Measurements from ENCODE around the gene UPF3B. TPM values are rescaled to one million over a fixed set of nuclear protein-coding genes. Genes with fewer than 3 reads are reported as not detected.

UPF3B gene
- total RNA-seq, 4 donors from 2014 or later: 4.3 to 5.6 (median 5.1) TPM

DNA sequence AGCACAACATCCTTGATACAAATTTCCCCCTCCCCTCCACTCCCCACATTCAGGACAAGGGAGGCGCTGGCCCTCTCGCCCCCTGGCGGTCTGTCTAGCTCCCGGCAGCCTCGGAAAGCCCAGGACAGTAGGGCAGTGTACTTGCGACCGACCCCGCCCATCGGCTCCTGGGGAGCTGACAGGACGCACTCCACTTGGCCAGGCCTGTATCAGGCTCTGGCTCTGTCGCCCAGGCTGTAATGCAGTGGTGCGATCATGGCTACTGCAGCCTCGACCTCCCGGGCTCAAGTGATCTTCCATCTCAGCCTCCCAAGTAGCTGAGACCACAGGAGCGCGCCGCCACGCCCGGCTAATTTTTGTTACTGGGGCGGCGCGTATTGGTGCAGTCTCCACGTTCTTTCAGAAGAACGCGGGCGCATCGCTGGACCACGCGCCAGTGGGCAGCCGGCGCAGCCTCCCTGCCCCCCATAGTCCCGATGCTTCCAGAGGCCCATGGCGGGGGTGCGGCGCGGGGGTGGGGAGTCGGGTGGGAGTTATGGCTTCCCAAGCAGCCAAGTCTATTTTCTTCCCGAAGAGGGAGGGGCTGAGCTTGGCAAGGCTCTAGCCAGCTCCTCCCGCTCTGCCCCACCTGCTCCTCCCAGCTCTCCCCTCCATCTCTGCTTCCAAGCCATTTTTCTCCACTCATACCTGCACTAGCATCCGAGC lies 35.1 kb upstream of the UPF3B start:
- DNase-seq (ENCODE audit: low spot score in 2 of 2): peak in 1 of 2 donors; percentile 87
- intact Hi-C loops (cut with DNase I; ENCODE audit: low total_unique reads): no loop called here
- 7 to 43% methylated on average over 2 to 25 of the region's 40 CpGs for WGBS, 2 donors
- no peak overlapping the region for H3K4me3 ChIP-seq (ENCODE audit: low read depth, poor library complexity, severe bottlenecking)
- TF ChIP-seq POLR2A (IDR thresholded peaks at IDR 0.05): no peak
- TF ChIP-seq, protein P1, sequence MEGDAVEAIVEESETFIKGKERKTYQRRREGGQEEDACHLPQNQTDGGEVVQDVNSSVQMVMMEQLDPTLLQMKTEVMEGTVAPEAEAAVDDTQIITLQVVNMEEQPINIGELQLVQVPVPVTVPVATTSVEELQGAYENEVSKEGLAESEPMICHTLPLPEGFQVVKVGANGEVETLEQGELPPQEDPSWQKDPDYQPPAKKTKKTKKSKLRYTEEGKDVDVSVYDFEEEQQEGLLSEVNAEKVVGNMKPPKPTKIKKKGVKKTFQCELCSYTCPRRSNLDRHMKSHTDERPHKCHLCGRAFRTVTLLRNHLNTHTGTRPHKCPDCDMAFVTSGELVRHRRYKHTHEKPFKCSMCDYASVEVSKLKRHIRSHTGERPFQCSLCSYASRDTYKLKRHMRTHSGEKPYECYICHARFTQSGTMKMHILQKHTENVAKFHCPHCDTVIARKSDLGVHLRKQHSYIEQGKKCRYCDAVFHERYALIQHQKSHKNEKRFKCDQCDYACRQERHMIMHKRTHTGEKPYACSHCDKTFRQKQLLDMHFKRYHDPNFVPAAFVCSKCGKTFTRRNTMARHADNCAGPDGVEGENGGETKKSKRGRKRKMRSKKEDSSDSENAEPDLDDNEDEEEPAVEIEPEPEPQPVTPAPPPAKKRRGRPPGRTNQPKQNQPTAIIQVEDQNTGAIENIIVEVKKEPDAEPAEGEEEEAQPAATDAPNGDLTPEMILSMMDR (IDR thresholded peaks at IDR 0.05): no peak

DNA sequence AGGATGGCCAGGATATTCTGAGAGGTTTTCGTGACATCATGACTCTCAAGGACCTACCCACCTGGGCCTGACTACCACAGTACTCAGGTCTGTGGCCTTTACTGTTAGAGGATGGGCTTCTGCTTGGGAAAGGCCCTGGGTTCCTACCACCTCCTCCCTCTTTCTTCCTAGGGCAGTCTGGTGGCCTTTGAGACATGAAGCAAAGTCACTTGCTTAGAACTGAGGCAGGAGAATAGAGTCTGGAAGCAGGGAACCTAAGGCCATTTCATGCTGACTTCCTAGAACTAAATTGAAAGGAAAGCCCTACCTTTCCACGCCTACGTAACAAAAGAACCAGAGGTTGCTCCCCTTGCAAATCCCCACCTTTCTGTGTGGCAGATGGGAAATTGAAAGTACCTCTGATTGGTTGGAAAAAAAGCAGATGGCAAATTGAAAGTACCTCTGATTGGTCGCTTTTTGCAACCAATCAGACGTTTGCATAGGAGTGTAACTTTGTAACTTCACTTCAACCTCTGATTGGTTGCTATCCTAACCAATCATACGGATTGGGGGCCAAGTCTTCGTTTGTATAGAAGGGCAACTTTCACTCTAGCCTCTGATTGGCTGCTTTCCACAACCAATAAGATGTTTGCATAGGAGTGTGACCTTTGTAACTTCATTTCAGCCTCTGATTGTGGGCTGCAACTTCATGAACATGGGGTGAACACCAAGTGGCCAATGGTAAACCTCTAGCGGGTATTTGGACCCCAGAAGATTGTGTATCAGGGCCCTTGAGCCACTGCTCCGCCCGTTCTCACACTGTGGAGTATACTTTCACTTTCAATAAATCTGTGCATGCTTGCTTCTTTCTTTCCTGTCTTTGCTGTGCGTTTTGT lies 33.0 kb upstream of the UPF3B start:
- intact Hi-C loops (cut with DNase I; ENCODE audit: low total_unique reads): no loop called here
- WGBS, 2 donors: 76 to 86% methylated on average over 11 of the region's 11 CpGs
- TF ChIP-seq, protein P1 (IDR thresholded peaks at IDR 0.05): no peak
- no peak for TF ChIP-seq POLR2A (IDR thresholded peaks at IDR 0.05)
- H3K4me3 ChIP-seq (ENCODE audit: low read depth, poor library complexity, severe bottlenecking): no peak overlapping the region
- no peak for DNase-seq (ENCODE audit: low spot score in 2 of 2)

DNA sequence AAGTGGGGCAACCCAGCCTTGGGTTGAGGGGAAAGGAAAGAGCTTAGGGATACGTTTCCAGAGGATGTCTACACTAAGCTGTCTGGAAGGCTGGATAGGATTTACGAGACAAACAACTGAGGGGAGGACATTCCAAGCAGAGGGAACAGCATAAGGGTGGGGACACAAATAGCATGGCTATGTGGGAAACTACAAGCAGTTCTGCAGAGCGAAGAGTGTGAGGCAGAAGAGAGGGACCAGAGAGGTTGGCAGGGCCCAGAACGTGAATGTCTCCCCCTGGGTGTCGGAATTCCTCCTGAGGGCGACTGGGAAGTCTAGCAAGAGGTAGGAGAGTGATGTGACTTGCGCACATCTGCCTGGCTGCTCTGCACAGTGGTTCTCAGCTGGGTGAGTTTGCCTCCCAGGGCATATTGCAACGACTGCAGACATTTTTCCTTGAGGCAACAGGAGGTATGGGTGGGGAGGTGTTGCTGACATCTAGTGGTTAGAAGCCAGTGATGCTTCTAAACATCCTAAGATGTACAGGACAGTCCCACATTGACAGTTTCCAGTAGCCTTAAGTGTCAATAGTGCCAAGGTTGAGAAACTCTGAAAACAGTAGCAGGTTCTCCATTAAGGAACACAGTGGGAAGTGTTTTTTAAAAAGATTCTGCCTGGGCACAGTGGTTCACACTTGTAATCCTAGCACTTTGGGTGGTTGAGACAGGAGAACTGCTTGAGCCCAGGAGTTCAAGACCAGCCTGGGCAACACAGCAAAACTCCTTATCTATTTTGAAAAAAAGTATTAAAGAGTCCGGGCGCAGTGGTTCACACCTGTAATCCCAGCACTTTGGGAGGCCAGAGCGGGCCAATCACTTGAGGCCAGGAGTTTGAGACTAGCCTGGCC lies 28.0 kb upstream of the UPF3B start:
- TF ChIP-seq POLR2A (IDR thresholded peaks at IDR 0.05): no peak
- TF ChIP-seq, protein P1 (IDR thresholded peaks at IDR 0.05): no peak
- intact Hi-C loops (cut with DNase I; ENCODE audit: low total_unique reads): no loop called here
- H3K4me3 ChIP-seq (ENCODE audit: low read depth, poor library complexity, severe bottlenecking): no peak overlapping the region
- WGBS, 2 donors: 50 to 52% methylated on average over 11 of the region's 11 CpGs
- DNase-seq (ENCODE audit: low spot score in 2 of 2): no peak

DNA sequence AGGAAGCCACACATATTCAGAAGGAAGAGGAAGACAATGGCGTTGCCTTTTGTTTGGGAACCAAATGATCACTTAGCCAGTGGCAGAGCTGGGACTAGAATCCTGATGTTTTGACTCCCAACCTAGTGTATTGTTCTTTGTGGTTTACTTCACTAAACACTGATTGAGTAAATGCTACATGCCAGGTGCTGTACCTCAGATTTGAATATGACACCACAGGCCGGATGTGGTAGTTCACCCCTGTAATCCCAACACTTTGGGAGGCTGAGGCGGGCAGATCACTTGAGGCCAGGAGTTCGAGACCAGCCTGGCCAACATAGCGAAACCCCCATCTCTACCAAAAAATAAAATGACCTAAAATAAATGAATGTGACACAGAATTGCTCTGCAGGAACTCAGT lies 27.3 kb upstream of the UPF3B start:
- DNase-seq (ENCODE audit: low spot score in 2 of 2): no peak
- 79 to 80% methylated on average over 5 of the region's 5 CpGs for WGBS, 2 donors
- intact Hi-C loops (cut with DNase I; ENCODE audit: low total_unique reads): no loop called here
- no peak overlapping the region for H3K4me3 ChIP-seq (ENCODE audit: low read depth, poor library complexity, severe bottlenecking)
- no peak for TF ChIP-seq POLR2A (IDR thresholded peaks at IDR 0.05)
- TF ChIP-seq, protein P1 (IDR thresholded peaks at IDR 0.05): no peak

DNA sequence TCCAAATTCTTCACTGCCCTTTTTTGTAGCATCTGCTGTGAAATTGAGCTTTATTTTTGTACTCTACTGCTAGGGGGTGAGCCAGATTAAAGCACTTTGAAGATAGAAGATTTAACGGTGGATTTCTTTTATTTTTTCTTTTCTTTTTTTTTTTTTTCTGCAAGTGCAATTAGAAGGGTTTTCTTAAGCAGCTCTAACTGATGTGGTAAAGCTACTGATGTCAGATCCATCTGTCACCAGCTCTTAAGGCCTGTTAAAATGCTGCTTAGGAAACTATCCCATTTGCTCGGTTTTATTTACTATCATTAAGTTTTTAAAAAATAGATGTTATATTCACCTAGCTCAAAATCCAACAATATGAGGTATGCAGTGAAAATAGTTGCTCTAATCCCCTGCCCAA lies 26.0 kb upstream of the UPF3B start:
- no peak for DNase-seq (ENCODE audit: low spot score in 2 of 2)
- WGBS, 2 donors: 62 to 71% methylated on average over 2 of the region's 2 CpGs
- intact Hi-C loops (cut with DNase I; ENCODE audit: low total_unique reads): no loop called here
- no peak for TF ChIP-seq POLR2A (IDR thresholded peaks at IDR 0.05)
- TF ChIP-seq, protein P1 (IDR thresholded peaks at IDR 0.05): no peak
- no peak overlapping the region for H3K4me3 ChIP-seq (ENCODE audit: low read depth, poor library complexity, severe bottlenecking)
